ENCODE data around the gene POLR2I.

- TF ChIP-seq ZBTB40 (IDR thresholded peaks at IDR 0.05) (no peak), ZBTB40 (CRISPR knock-in tag; IDR thresholded peaks at IDR 0.05) (no peak), ZNF263 (CRISPR knock-in tag; IDR thresholded peaks at IDR 0.05) (no peak), ZNF225 (CRISPR knock-in tag; IDR thresholded peaks at IDR 0.05) (no peak), MBD4 (IDR thresholded peaks at IDR 0.05; ENCODE audit: borderline replicate concordance, low read length) (no peak), ZNF143 (CRISPR knock-in tag; IDR thresholded peaks at IDR 0.05) (no peak), ZNF367 (CRISPR knock-in tag; IDR thresholded peaks at IDR 0.05; ENCODE audit: borderline replicate concordance) (no peak), BRD4 (CRISPR knock-in tag; IDR thresholded peaks at IDR 0.05) (no peak), NFIC (IDR thresholded peaks at IDR 0.05; ENCODE audit: low read length) (no peak), TAF1 (CRISPR knock-in tag; IDR thresholded peaks at IDR 0.05) (no peak), EP300 (IDR thresholded peaks at IDR 0.05; ENCODE audit: low read depth in 2 of 2, low read length in 2 of 2) (no peak), EP300 (CRISPR knock-in tag; IDR thresholded peaks at IDR 0.05; ENCODE audit: borderline replicate concordance) (no peak), DNMT1 (CRISPR knock-in tag; IDR thresholded peaks at IDR 0.05) (no peak), HDAC2 (CRISPR knock-in tag; IDR thresholded peaks at IDR 0.05) (no peak), POLR2G (IDR thresholded peaks at IDR 0.05; ENCODE audit: low read depth, low read length) (no peak)
Observed at GRCh38 chr19:36064826-36065225, 49.8 kb downstream of the POLR2I start.
